Heart left ventricle (tissue), 13 donors: ENCODE results near the gene SLC19A1.

Experiments used
- POLR2A ChIP-seq, 2 donors: fragments of 450-650 bp; IDR thresholded peaks; one replicate each; pipeline ENCODE4 v1.6.1; 2017; ENCODE audit warnings: antibody characterized with exemption in 2 of 2, mild to moderate bottlenecking in 2 of 2, moderate library complexity in 2 of 2
- TF ChIP-seq, protein P1 (sequence below), 12 donors: fragments of 200-600 bp; sonication (generic) in 4 of 12; IDR thresholded peaks; one replicate each; pipeline versions ENCODE4 v1.5.0 to v1.8.0; 2018 to 2022; ENCODE audit warnings: antibody characterized with exemption in 12 of 12, mild to moderate bottlenecking in 5 of 12
- donor health status: ischemic (EF 13 %, LVEDD 7.1; RV severe dilation, severe dysfunction).
- donor health status: DM: no; HTN: yes; CAD: no.
- donor health status: DM: no; HTN: no; CAD: no.
- donor health status: ischemic (EF 25% LVEDD 6.9; RV normal size, moderate dysfunction).
- donor health status: ischemic (EF 25% LVEDD 5.7; RV mildly dilated, moderate dysfunction).
- donor health status: ischemic (EF 35%, LVEDD 5.7; RV mildly dilated, moderate dysfunction).
- donor health status: nonischemic (EF 11% LVEDD 7.7; RV severe dilation, severe dysfunction).
- donor health status: DM: yes; HTN: yes; CAD: no.
- donor health status: PGD.
- donor health status: ischemic (EF 29% LVEDD 5.4; RV normal size, mild dysfunction).
- donor health status: nonischemic (EF 23%, LVEDD 6.1; RV moderate dilation, normal function).

DNA sequence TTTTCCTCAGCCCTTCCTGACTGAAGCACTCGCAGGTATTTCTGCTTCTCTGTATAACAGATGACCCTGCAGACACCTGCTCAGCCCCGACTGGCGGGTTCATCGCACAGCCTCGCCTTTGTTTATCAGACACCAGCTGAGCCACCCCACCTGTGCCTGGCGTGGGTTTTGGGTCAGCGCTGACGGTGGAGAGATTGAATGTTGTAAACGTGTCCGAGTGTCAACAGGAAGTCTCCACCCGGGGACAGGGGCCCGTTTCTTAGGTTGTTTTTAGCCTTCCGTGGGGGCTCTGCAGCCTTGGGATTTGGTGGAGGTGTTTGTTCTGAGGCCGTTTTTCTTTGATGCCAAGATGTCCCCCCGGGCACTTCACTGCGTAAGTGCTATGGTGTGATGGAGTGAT, 77.1 kb downstream of the SLC19A1 start:
- TF ChIP-seq, protein P1, sequence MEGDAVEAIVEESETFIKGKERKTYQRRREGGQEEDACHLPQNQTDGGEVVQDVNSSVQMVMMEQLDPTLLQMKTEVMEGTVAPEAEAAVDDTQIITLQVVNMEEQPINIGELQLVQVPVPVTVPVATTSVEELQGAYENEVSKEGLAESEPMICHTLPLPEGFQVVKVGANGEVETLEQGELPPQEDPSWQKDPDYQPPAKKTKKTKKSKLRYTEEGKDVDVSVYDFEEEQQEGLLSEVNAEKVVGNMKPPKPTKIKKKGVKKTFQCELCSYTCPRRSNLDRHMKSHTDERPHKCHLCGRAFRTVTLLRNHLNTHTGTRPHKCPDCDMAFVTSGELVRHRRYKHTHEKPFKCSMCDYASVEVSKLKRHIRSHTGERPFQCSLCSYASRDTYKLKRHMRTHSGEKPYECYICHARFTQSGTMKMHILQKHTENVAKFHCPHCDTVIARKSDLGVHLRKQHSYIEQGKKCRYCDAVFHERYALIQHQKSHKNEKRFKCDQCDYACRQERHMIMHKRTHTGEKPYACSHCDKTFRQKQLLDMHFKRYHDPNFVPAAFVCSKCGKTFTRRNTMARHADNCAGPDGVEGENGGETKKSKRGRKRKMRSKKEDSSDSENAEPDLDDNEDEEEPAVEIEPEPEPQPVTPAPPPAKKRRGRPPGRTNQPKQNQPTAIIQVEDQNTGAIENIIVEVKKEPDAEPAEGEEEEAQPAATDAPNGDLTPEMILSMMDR (IDR thresholded peaks at IDR 0.05) = no peak
- TF ChIP-seq POLR2A (IDR thresholded peaks at IDR 0.05) = no peak
